NCI-H526 treated with DMSO at 0.1 percent for 48 hours (cell line): ENCODE measurements around the gene WRAP53.

Experiments
- DNase-seq: peaks from one replicate; lab custom pipeline; 2025; lab: John Stamatoyannopoulos, UW

The WRAP53 gene

GRCh38 chr17:7684851-7685532 is 3.3 kb upstream of the WRAP53 start:
- no peak for DNase-seq

GRCh38 chr17:7685533-7686221 is 2.6 kb upstream of the WRAP53 start:
- DNase-seq, result peak; percentile 92

DNA sequence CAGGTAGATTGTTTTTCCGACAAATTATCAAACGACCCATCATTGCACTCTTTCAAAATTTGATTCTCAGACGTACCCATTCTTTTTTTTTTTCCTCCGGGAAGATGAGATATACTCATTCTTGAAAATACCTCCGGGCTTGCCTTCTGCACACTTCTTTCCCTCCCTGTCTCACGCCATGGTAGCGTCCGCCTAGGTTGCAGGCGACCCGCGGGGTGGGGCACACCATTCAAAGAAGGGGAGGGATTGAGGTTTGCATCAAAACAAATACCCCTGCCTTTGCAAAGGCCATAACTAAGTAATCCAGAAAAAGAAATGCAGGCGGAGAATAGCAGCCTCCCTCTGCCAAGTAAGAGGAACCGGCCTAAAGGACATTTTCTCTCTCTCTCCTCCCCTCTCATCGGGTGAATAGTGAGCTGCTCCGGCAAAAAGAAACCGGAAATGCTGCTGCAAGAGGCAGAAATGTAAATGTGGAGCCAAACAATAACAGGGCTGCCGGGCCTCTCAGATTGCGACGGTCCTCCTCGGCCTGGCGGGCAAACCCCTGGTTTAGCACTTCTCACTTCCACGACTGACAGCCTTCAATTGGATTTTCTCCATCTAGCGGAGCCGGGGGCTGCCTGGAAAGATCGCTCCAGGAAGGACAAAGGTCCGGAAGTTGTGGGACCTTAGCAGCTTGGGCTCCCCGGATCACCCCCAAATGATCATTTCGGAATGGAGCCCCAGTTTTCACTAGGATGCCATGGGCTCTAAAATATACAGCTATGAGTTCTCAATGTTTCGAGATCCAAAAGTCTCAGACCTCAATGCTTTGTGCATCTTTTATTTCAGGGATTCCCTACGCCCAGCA is 1.8 kb upstream of the WRAP53 start:
- peak; percentile 92 for DNase-seq

DNA sequence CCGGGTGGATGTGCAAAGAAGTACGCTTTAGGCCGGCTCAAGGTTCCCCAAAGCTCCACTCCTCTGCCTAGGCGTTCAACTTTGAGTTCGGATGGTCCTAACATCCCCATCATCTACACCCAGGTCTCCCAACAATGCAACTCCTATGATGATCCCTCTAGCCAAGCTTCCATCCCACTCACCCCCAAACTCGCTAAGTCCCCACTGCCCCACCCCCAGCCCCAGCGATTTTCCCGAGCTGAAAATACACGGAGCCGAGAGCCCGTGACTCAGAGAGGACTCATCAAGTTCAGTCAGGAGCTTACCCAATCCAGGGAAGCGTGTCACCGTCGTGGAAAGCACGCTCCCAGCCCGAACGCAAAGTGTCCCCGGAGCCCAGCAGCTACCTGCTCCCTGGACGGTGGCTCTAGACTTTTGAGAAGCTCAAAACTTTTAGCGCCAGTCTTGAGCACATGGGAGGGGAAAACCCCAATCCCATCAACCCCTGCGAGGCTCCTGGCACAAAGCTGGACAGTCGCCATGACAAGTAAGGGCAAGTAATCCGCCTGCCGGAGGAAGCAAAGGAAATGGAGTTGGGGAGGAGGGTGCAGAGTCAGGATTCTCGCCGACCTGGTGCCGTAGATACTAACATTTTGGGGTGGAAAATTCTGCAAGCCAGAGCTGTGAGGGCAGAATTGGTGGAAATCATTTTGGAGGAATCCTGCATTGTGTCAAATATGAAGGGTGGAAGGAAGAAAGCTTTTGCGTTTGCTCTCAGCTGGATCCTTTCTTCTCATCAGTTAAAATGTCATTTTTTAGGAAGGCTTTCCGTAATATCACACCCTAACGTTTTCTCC is 987 bp upstream of the WRAP53 start, which contains the start of gene TP53:
TP53 (minus strand) TSS at position 419 of the 836 bp plus-strand sequence. CDS start 10,896 bp downstream, outside the sequence.
- peak; percentile 65 for DNase-seq

GRCh38 chr17:7688808-7689316 is 585 bp downstream of the WRAP53 start:
- no peak for DNase-seq

GRCh38 chr17:7695586-7695985 is 7.3 kb downstream of the WRAP53 start:
- no peak for DNase-seq

DNA sequence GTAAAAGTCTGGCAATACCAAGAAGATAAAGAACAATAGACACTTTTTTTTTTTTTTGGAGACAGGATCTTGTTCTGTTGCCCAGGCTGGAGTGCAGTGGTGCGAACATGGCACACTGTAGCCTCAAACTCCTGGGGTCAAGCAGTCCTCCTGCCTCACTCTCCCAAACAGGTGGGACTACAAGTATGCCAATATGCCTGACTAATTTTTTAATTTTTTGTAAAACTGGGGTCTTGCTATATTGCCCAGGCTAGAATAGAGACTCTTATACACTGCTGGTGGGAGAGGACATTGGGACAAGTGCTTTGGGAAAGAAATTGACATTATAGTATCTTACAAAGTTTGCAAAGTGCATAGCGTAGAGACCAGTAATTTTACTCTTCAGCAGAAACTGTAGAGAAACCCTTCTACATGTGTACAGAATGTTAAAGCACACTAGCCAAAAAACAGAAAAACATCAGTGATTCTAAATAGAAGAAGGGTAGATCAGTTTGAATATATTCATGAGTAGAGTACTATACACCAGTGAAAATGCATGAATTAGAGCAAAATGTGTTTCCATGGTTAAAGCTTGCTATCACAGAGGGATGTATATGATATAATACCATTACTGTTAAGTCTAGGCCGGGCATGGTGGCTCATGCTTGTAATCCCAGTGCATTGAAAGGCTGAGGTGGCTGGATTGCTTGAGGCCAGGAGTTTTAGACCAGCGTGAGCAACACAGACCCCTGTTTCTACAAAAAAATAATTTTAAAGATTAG is 9.7 kb downstream of the WRAP53 start:
- no peak for DNase-seq

GRCh38 chr17:7700510-7700909 is 12.2 kb downstream of the WRAP53 start:
- no peak for DNase-seq

- DNase-seq, result no peak
These were observed 13.4 kb downstream of the WRAP53 start for GRCh38 chr17:7701681-7702080.

DNA sequence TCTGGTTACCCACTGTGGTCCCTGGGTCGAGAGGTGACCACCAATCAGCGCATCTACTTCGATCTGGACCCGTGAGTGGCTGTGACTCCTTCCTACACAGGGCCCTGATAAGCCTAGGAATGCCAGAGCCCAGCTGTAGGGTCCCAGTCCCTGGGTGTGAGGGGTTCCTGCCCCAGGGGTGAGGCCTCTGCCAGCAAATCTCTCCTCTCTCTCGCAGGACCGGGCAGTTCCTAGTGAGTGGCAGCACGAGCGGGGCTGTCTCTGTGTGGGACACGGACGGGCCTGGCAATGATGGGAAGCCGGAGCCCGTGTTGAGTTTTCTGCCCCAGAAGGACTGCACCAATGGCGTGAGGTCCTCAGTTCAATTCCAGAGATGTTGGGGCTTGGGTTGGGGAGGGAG is 14.5 kb downstream of the WRAP53 start:
- DNase-seq, result no peak

- no peak for DNase-seq
These were observed 15.6 kb downstream of the WRAP53 start for GRCh38 chr17:7703584-7704479.

GRCh38 chr17:7704601-7705268 is 16.5 kb downstream of the WRAP53 start, which contains the start of gene EFNB3:
Gene EFNB3 (plus strand): TSS chr17:7705202. CDS start chr17:7705599, 397 bp downstream.
- DNase-seq, result no peak

- no peak for DNase-seq
These were observed 17.3 kb downstream of the WRAP53 start for GRCh38 chr17:7705269-7706255.

GRCh38 chr17:7706631-7707354 is 18.5 kb downstream of the WRAP53 start:
- no peak for DNase-seq

- no peak for DNase-seq
These were observed 19.2 kb downstream of the WRAP53 start for GRCh38 chr17:7707446-7707845.

GRCh38 chr17:7707858-7708750 is 19.8 kb downstream of the WRAP53 start:
- no peak for DNase-seq
